ENCODE results near the gene PRDM16.

PRDM16 gene

DNA sequence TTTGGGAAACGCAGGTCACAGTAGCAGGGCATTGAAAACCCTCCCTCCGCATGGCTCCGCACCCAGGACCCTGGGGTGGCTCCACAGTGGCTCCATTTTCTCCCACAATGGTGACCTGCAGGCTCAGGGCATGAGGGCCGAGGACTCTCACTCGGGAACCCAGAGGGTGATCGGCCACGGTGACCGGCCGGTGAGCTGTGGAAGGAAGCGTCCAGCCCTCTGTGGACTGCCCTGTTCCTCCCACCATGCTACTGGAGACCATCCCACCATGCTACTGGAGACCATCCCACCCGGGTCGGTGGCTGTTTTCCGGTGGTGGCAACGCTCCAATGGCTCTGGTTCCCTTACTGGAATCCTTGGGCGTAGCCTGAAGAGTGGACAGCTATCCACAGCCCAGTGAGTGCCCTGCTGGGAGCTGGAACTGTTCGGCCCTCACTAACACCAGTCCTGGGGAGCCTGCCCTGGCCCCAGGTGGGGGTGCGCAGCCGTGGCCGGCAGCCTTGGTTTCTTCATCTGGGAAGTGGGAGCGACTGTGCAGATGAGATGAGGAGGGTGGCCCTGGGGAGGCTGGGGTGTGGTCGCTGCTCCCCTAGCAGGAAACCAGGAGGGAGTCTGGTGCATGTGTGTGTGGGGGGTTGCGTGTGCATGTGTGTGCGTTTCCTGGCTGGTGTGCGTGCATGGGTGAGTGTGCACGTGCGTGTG lies 59.6 kb downstream of the PRDM16 start:
- no peak for DNase-seq

DNA sequence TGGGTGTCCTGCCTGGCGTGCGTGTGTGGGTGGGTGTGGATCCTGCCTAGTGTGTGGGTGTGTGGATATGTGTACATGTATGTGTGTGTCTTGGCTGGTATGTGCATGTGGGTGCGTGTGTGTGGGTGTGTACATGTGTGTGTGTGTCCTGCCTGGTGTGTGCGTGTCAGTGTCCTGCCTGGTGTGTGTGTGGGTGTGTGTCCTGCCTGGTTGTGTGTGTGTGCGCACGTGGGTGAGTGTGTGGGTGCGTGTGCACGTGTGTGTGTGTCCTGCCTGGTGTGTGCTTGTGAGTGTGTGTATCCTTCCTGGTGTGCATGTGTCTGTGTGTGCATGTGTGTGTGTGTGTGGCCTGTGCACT lies 60.1 kb downstream of the PRDM16 start:
- no peak for DNase-seq

DNA sequence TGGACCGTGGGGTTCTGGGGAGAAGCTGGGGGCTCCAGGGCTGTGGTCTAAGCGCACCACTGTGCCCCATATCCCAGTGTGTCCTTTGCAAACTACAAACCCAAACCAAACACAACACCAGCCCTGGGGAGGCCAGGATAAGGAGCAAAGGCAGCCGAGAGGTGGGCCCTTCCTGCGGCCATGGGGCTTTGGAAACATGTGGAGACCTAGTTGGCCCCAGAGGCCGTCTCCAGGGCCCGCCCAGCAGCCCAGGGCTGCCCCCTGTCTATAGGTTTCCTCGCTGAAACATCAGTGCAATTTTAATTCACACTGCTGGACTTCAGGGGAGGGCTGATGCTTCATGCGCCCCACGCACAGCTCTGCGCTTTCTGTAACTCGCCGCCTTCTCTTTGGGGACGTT lies 61.3 kb downstream of the PRDM16 start:
- no peak for DNase-seq

DNA sequence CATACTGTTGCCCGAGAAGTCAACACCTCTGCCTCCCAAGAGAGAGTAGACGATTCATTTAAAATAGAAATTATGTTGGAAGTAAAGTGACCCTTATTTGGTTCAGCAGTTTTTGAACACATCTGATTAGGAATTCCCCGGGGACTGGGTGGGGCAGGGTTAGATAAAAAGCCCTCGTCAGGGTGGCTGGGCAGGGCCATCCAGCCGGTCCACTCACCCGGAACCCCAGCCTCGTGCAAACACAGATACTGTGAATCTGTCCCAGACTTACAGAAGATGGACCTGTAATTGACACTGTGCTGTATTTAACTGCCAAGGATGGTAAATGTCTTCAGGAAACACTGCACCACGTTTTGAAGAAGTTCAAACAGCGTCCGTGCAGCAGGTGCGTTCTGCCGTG lies 63.7 kb downstream of the PRDM16 start:
- DNase-seq: no peak

DNA sequence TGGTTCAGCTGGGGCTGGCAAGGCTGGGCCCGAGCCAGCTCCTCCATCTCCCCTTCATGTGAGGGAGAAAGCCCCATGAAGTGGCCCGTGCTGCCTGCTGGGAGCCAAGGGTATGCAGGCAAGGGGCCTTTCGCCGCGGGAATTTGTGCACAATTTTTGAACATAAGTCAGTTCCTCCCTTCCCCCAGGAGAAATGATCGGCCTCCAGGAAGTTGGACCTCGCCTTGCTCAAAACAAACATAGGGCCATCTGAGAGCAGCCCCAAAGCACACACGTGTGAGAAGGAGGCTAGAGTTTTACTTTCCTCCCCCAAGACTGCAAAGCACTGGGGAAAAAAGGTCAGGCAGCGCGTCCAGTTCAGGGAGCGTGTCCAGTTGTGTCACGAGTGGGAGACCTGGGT lies 64.7 kb downstream of the PRDM16 start:
- DNase-seq: no peak

DNA sequence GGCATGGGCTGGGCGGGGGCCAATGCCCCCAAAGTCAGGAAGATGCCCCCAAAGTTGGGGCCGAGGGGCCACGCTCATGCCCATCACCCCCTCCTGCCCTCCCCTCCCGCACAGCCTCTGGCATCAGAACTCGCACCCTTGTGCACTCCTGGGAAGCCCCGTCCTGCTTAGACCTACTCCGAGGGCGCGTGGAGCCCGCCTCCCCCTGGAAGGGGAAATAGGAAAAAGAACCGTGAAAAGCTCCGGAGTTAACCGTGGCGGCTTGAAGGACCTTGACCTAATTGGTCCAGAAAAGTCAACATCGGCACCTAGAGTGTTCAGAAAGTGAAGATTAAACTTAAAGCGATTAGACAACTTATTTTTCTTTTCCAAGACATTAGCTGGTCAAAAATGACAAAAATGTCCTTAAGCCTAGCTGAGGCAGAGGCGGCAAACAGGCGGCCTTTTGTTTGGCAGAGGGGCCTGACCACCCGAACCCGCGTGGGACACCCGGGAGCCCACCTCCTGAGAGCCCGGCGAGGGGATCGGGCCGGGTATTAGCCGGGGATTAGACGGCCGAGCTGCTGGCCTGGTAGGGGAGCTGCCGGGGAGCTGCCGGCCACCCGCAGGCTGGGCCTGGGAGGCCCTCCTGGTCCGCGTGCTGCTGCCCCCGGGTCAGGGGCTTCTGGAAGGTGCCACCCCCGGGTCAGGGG lies 65.5 kb downstream of the PRDM16 start:
- no peak for DNase-seq

DNA sequence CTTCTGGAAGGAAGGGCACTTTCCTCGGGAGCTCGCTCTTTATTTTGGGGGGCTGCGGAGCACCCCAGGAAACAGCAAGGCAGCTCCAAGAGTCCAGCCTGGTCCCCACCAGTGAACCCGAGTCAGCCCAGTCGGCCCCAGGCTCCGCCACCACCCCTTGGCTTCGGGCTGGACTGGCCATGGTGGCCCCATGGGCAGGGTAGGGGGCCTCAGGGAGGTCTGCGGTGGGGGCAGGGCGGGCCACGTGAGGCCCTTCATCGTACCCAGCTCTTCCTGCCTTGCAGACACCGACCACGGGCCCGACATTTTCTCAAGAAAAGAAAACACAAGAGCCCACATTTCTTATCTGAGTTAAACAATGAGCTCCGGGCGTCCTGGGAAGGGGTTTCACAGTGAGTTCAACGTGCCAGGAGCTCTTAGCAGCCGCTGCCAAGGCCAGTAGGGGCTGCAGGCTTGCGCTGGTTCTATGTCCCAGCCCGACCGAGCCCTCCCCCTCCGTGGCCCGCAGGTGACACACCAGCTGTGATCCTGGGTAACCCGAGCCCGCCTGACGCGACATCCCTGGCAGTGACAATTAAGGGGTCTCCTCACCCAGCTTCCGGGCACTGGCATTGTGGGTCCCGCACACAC lies 66.2 kb downstream of the PRDM16 start:
- DNase-seq: no peak

DNA sequence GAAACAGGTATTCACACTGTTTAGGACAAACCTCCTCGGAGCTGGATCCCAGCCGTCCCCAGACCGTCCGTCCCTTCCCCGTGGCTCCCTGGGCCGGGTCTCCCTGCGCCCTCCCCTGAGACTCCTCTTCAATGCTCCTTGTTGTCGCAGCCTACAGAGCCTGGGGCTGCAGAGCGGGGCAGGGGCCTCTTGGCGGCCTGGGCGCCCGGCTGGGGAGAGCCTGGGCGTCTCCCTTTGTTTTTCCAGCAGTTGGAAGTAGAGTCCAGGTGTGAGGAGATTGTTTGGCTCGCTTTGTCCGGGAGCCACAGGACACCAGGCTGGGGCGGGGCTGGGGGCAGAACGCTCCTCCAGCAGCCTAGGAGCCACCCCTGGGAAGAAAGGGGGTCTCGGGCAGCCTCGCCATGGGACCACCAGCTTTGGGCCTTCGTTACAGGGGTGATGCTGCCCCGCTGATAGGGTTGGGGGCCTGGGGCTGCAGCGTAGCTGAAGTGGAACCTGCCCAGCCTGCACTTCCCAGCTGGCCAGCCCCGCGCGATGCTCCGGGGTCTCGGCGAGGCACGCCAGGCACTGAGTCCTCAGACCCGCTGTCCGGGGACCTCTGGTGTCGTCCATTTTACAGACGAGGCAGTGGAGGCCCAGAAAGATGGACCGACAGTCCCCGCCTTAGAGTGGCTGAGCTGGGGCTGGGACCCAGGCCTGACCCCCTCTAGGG lies 66.9 kb downstream of the PRDM16 start:
- no peak for DNase-seq

DNA sequence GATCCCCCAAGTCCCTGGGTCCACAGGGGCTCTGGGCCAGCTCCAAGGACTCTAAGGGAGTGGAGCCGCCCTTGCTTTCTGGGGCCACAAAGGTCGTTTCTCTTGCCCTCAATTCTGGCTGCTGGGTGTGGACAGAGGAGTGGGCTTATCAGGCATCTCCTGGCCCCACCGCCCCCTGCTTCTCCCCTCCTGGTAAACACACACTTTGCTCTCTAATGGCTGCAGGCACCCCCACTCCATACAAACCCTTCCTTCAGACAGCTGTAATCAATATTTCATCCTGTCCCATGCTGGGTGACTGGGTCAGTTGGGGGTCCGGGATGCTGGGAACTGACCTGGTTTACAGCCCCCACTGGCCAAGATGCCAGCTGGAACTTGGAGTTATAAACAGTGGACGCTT lies 67.5 kb downstream of the PRDM16 start:
- DNase-seq: no peak

DNA sequence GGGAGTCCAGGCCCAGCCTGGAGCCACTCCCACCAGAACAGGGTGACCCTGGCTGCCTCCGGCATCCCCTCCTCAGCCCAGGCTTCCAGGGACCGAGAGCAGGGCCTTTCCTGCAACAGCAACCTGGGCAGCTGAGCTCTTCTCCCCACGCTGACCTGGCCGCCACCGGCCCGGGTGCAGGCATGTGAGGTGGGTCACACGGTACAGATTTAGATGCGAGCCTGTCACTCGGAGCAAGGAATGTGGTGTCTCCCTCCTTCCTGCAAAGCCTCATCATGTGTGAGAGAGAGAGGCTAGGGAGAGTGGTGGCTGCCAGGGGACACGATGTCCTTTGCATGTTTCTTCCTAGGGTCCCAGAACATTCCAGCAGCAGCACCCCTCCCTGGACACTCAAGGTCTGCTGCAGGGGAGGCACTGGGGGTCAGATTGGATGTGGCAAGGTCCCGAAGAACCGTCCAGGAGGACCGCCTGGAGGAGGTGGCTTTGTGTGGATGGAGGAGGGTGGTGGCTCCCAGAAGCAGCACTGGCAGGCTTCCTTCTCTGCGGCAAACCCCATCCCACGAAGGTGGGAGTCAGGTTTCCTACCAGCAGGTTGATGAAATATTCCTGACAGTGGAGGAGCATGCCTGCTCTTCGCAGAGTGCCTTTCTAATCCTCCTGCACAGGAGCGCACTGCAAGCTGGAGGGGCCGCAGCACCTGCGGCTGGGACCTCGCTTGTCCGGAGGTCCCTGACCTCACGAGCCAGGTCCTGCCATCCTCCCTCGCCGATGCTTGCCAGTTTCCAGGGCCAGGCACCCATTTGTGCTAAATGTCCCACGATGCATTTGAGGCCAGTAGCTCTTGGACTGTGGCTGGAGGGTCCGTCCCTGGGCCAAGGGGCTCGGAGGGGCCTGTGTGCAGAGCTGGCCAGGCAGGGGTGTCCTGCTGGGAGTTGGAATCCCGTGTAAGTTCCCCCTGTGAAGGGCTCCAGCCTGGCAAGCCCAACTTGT lies 68.4 kb downstream of the PRDM16 start:
- no peak for DNase-seq

DNA sequence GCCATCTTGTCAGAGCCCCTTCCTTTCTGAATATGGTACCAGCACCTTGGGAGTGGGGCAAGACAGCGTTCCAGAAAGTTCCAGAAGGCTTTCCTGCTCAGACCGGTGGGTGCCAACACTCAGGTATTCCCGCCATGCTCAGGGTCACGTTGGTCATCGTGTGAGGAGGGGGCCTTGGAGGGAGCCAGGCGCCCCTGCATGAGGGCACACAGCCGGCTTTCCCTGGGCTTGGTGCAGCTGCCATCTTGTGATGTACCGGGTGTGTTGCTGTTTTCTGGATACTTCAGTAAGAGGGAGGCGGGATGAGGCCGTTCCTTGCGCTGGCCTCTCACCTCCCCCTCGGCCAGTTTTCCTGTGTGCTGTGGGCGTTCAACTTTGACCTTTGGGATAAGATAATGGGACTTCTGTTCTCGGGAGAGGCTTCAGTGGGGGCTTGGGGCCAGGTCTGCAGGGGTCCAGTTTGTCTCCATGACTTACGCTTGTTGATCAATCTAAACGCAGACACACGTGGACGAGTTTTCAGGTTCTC lies 69.7 kb downstream of the PRDM16 start:
- DNase-seq: no peak

DNA sequence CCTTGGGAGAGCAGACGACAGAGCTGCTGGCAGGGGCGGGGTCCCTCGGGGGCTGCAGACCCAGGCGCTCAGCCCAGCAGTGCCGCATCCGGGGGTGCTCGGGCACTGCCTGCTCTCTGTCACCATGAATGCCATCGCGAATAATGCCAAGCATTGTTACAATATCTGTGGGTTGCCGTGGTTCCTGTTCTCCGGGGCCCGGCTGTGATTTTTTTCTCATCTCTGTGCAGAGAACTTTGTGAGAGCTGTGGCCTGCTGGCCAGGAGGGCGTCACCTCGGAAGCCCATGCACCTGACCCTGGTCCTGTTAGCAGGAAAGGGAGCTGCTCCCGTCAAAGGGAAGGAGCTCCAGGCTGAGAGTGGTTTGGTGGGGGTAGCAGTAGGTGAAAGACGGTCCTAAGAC lies 70.4 kb downstream of the PRDM16 start:
- no peak for DNase-seq

DNA sequence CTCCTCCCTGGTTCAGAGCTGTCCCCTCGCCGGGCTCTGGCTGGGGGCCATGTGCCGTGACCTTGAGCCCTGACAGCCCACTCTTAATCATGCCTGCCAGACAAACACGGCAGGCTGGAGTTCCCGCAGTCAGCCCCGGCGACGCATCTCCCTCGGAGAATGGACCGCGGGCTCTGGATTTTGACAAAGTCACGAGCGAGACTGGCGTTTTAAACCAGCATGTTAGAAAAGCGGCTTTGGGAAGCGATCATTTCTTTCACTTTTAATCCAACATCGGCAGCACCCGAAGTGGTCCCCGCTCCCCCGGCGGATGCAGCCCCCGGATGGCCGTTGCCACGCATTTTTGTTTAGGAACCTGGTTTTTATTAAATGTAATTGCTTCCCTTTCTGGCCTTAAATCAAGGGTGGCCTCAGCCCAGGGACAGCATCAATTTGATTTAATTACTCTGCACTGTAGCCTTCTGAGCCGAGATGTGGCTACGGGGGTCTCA lies 70.9 kb downstream of the PRDM16 start:
- no peak for DNase-seq

DNA sequence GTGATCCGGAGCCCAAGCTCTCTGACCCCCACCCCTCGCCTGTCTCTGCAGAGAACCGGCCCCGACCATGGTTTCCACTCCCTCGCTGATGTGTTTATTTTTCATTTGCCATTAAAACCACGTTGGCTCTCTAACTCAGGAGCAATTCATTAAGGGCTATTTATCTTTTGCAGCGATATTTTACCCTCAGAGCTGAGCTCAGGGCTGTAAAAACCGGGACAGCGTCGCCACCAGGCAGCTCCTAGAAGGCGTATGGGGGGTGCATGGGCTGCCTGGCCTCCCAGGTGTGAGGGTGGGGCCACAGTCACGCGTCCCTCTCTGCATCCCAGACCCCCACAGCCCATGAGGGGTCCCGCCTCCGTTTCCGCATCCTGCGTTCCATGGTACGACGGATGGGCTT lies 71.4 kb downstream of the PRDM16 start:
- no peak for DNase-seq

DNA sequence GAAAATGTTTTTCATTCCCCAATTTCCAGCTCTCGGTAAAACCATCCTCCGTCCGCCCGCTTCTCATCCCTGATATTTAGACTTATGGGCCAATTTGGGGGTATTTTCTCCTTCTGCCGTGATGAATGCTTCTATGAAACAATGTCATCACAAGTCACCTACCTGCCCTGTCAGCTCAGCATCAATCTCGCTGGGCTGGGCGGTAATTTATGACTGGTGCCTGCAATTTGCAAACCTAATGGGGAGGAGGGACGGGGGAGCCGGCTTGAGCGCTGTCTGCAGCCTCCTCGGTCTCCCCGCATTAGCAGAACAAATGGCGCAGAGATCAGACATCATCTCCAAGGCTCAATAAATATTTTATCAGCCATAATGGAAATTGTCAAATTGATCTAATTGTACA lies 72.1 kb downstream of the PRDM16 start:
- DNase-seq: no peak

DNA sequence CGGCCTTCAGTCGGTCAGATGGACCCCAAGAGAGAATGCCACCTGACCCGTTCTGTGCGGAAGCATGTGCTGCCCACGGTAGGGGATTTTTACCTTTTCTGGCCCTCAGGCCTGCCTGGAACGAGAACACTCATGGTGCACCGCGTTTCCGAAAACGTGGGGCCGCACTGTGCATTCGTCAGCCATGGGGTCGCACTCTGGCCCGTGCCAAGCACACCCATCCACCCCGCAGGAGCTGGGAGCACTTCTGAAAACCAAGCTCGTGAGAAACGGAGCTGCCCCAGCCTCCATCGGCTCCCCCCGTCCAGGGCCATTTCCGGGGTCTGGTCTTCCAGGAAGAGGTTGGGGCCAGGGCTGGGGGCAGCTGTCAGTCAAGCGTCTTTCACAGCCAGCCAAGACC lies 72.8 kb downstream of the PRDM16 start:
- DNase-seq: no peak

DNA sequence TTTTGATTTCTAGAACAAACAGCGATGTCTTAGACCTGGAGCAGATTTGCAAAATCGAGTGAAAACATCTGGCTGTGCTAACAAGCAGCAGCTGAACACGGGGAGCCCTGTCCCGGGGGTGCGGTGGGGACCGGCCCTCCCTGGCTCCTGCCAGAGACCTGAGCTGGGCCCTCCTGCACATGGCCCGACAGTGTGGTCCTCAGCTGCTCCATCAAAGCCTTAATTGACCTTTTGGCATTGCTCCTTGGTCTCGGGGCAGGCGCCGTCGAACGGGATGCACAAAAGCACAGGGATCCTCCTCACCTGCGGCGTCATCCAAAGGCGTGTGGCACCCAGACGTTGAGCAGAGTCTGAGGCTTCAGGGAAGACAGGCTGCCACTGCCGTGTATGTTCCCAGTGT lies 73.2 kb downstream of the PRDM16 start:
- DNase-seq: no peak

DNA sequence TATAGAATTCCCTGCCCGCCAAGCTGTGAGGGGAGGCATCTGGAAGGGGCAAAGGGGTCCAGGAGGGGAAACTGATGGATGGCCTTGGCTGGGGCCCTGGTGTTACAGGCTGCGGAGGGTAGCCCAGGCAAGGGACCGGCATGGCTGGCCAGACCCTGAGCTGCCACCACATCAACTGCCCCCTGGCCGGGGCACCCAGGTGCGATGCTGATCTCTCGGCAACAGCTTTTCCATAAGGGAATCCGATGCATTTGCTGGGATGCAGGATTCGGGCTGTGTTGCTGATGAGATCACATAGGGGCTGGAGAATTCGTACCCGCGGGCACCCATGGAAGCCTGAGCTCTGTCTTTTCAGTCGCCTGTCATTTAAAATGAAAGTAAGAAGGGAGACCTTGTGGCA lies 73.7 kb downstream of the PRDM16 start:
- DNase-seq: no peak

DNA sequence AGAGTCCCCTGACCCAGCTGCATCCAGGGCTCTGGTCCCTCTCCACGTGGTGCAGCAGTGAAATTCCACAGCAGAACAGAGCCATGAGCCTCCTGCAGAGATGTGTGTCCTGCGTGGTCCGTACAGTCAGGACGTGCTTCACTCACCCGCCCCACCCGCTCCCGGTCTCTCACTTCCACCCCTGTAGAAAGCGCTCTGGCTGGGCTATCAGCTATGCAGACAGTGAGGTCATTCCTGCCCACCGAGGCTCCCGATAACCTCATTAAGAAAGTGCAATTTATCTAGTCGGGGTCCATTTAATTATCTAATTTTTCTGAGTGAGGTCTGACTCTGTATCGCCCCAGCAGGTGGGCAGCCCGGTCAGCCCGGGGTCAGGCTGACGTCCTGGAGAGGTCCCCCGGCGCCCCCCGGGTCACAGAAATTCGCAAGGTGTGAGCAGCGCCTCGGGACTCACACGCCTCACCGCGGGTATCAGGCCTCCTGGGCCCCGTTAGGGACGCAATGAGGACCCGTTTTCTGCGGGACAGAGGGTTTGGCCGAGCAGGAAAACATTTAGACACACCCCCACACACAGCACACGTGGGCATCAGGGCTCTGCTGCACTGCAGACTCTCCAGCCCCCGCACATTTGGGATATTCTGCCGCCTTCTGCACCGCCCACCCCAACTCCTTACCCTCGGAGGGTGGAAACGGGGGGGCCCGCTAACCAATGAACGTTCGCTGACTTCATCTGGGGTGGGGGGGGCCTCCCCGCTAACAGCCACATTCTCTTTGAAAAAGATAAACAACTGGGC lies 76.7 kb downstream of the PRDM16 start:
- no peak for DNase-seq

DNA sequence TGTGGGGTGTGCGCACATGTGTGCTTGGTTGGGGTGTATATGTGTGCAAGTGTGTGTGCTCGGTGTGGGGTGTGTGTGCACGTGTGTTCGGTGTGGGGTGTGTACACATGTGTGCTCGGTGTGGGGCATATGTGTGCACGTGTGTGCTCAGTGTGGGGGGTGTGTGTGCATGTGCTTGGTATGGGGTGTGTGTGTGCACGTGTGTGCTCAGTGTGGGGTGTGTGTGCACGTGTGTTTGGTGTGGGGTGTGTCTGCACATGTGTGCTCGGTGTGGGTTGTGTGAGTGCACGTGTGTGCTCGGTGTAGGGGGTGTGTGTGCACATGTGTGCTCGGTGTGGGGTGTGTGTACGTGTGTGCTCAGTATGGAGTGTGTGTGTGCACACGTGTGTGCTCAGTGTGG lies 77.5 kb downstream of the PRDM16 start:
- no peak for DNase-seq

DNA sequence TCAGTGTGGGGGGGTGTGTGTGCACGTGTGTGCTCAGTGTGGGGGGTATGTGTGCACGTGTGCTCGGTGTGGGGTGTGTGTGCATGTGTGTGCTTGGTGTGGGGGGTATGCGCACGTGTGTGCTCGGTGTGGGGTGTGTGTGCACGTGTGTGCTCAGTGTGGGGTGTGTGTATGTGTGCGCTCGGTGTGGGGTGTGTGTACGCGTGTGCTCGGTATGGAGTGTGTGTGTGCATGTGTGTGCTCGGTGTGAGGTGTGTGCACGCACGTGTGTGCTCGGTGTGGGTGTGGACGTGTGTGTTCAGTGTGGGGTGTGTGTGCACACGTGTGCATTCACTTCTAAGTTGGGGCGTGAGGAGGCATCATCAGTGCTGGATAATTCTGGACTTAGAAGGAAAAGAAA lies 77.9 kb downstream of the PRDM16 start:
- DNase-seq: no peak
